HK-2 (cell line): ENCODE data around the gene SPTA1.
"Not testable (repeated sequence)": the region's sequence is repeated elsewhere in the genome, so short reads cannot be mapped to it uniquely, and the experiment has no call there.

Experiments used
- DNase-seq: peaks from one replicate; pipeline ENCODE4 v3.0.0-alpha.2; 2018; ENCODE audit not compliant: unreplicated experiment

SPTA1 gene

DNA sequence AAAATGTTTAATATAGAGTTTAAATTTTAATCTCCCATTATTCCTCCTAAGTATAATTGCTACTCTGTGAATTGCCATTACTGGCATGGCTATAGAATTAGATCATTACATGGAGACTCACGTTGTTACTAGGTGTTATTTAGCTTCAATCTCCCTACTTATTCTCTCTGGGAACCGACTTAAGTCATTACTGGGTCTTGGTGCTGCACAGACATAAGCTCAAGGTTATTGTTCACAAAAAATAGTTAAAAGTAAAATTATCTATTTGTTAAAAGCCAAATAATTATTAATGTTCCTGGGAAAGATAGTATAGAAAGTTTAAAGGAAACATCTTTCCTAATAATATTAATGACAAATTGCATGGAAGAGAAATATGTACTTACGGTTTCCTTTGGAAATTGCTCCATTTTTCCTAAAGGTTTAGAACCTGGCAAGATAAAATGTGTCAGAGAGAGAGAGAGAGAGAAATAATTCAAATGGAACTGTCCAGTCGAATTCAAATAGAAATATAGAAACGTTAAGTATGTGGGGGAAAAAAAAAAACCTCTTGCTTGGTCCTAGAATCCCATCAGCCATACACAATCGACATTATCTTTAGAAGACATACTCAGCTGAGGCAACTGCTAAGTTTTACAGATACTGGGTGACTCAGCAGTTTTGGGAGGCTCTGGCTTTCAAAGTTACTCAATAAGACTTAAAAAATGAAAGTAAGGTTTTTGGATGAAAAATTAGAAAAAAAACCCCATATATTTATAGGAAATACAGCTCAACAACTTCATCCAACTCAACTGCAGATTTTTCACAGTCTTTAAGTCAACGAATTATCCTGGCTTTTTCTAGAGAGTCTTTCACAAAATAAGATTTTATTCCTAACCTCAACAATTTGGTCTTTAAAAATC lies at the start of gene SPTA1:
Gene SPTA1, minus strand, starts transcription at position 605 of the 899 bp plus-strand sequence. Its CDS starts 198 bp downstream, at position 407.
- no peak for DNase-seq

DNA sequence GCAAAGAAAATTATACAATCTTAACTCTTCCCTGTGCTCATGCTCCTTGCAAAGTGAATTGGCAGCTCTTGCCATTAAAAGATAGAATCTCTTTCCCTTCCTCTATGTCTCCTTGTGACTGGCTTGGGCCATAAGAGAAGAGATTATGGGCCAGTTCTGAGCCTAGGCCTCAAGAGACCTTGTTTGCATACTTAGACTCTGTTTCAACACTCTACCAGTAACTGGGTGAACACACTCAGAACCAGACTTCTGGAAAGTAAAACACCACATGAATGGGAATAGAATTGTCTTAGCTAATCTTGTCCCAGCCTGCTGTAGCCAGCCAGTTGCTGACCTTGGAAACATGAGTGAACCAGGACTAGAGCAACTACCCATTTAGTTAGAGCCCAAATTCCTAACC lies 49.3 kb upstream of the SPTA1 start:
- DNase-seq: no peak

GRCh38 chr1:158732524-158732923 lies 46.0 kb upstream of the SPTA1 start:
- no peak for DNase-seq

DNA sequence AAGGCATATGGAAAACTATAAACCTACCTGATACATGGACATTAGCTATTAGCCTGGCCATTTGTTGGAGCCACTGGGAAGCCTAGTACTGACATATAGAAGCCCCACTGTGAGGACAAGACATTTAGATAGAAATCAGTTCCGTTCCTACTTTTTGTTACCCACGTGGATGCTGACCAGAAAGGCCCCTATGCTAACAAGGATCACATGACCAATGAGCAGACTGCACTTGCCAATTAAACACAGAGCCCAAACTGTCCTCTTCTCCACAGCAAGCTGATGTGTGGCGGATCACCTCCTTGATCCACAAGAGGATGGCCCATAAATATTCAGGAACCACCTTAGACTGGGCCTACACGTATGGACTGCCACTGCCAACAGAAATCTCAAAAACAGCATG lies 45.2 kb upstream of the SPTA1 start:
- DNase-seq: no peak

- DNase-seq: no peak
Observed at GRCh38 chr1:158730453-158730852, 43.9 kb upstream of the SPTA1 start.

DNA sequence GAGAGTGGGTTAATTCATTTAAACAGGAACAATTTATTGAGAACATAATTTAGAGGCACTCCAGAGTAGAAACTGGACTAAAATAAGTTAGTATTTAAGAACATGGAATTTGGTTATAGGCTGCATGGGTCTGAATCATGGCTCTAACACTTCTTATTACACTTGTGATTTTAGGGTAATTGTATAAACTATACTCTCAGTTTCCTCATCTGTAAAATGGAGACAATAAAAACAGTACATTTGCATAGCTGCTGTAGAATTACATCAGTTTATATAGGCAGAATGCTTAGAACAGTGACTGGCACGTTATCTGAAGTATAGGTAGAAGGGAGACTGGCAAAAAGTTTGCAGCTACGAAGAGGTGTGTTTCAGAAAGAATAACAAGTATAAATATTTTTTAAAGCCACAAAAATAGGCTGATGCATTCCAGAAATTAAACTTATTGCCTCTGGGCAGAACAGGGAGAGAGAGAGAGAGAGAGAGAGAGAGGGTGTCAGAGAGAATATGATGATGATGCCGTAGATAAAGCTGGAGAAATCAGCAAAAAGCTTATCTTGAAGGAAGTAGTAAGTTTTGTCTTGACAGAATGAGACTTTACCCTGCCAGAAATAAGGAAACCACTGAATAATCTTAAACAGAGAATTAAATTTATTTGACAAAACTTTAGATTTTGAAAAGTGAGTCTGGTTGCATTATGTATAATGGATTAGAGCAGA lies 42.2 kb upstream of the SPTA1 start:
- DNase-seq: no peak

DNA sequence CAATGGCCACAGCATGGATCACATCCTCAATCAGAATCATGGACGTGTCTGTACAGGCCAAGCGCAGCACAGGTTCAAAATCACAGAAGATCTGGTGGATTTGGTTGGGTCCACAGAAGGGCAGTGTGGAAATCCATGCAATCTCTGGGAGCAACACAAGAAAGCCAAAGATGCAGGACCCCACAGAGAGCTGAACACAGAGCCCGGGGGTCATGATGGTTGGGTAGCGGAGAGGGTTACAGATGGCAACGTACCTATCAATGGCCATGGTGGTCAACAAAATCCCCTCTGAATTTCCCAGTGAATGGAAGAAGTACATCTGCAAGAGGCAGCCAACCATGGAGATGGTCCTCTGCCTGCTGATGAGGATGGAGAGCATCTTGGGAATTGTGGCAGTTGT lies 37.9 kb upstream of the SPTA1 start:
- DNase-seq: no peak

- DNase-seq: no peak
Observed at GRCh38 chr1:158720620-158721019, 34.1 kb upstream of the SPTA1 start, which contains the start of gene OR6K3. Gene OR6K3 (minus strand): TSS chr1:158720720. CDS start chr1:158718115, 2,605 bp downstream.

- no peak for DNase-seq
Observed at GRCh38 chr1:158719664-158720063, 33.1 kb upstream of the SPTA1 start.

DNA sequence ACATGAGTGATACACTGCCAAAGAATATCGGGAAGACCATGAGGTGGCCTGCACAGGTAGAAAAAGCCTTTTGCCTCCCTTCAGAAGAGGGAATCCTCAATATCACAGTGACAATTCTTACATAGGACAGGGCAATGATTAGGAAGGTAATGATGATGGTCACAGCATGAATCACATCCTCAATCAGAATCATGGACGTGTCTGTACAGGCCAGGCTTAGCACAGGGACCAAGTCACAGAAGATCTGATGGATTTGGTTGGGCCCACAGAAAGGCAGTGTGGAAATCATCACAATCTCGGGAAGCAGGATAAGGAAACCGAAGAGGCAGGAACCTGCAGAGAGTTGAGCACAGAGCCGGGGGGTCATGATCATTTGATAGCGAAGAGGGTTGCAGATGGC lies 30.8 kb upstream of the SPTA1 start:
- no peak for DNase-seq

GRCh38 chr1:158716335-158716734 lies 29.8 kb upstream of the SPTA1 start:
- DNase-seq: no peak

GRCh38 chr1:158714754-158715153 lies 28.2 kb upstream of the SPTA1 start:
- DNase-seq: no peak

GRCh38 chr1:158711098-158711497 lies 24.6 kb upstream of the SPTA1 start:
- DNase-seq: no peak

DNA sequence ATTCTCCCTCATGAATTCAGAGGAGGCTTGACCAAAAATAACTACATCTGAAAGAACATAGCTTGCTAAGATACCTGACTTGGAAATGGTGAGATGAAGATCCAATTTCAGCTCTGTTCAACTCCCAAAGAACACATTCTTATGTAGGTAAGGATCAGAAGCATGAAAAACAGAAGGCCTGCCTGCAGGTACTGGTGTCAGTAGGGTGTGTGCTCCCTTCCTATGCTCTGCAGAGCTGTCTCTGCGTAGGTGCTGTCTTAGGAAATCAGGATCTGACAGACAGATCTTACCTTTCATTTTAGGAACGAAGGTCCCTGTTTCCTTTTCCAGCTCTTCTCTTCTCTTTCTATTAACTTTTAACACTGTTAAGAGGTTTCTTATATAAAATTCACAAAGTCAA lies 19.6 kb upstream of the SPTA1 start:
- no peak for DNase-seq

DNA sequence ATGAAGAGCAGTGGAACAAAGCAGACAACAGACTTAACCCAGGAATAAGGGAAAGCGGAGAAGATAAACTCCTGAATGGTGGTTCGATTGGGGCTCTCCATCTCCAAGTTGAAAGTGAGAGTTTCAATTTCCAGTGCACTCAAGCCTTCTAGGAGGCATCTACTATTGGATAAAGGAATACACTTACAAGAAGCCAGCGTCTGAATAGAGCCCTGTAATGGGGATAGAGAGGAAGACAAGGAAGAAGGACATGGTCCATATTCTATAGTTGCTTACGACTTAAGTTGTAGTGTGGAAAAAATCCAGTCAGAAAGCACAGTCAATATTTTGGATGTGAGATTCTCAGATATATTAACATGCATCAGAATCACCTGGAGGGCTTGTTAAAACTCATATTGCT lies 14.0 kb upstream of the SPTA1 start, which contains the start of gene OR6K2:
Gene OR6K2, minus strand, starts transcription at position 101 of the 400 bp plus-strand sequence. Its CDS starts 0 bp downstream, at position 101.
- DNase-seq: no peak

DNA sequence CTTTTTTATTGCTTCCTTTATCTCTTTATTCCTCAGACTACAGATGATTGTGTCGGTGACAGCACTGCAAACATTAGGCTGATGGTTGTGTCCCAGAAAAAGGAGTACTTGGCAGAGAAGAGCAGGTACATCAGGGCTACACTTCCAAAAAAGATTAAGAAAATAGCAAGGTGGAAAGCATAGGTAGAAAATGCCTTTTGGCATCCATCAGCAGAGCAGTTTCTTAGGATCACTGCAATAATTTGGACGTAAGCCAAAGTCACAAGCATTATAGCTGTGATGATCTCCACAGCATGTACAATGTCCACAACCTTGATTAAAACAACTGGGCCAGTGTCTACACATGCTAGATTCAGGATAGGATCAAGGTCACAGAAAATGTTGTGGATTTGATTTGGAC lies 8.1 kb upstream of the SPTA1 start:
- no peak for DNase-seq

DNA sequence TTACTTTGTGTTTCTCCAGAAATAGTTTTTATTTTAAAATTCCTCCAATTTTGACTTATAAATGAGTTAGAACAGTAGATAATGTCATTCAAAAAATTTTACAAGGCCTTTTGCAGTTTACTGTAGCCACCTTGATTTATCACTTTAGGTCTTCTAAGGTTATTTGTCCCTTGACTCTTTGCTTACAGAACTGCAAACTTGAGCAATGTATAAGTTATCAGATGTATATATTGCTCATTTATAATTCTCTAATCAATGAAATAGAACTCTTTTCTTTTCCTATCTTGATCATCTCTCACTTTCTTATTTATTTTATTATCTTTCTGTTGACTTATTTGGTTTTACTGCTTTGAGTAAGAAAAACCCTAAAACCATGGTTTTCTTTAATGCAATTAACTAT lies 5.8 kb upstream of the SPTA1 start:
- DNase-seq: no peak

- DNase-seq: no peak
Observed at GRCh38 chr1:158691907-158692306, 5.4 kb upstream of the SPTA1 start.

DNA sequence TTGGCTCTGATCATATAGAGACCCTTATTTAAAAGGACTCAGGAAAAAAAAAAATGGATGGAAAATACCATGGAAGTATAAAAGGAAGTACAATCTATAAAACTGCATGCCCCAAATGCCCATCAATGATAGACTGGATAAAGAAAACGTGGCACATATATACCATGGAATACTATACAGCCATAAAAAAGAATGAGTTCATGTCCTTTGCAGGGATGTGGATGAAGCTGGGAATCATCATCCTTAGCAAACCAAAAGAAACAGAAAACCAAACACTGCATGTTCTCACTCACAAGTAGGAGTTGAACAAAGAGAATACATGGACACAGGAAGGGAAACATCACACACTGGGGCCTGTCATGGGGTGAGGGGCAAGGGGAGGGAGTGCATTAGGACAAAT lies 4.6 kb upstream of the SPTA1 start:
- DNase-seq: not testable (repeated sequence)

DNA sequence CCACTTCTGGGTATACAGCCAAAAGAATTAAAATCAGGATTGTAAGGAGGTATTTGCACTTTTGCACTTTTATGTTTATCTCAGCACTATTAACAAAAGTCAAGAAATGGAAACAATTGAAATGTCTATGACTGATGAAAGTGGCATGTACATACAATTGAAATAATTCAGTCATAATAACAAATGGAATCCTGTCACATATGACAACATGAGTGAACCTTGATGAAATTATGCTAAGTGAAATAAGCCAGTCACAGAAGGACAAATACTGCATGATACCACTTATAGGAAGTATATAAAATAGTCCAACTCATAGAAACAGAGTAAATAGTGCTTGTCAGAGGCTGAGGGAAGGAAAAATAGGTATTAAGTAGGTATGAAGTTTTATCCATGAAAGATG lies 3.4 kb upstream of the SPTA1 start:
- no peak for DNase-seq

DNA sequence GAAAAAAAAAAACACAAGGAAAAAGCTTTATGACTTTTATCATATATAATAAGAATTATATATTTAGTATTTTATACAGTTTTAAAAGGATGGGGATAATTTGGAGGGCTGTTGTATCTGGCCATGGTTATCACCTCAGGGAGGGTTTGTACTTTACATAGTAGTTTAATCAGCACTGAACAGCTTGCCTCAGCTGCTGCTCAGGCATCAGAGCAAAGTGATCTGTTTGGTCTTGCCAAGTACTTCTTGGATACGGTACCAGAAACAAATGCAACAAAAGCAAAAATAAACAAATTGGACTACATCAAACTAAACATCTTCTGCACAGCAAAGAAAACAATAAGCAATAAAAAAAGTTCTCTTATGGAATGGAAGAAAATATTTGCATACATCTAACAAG lies 2.6 kb upstream of the SPTA1 start:
- no peak for DNase-seq

- not testable (repeated sequence) for DNase-seq
Observed at GRCh38 chr1:158688343-158688742, 1.8 kb upstream of the SPTA1 start.

- DNase-seq: no peak
Observed at GRCh38 chr1:158687037-158687436, 522 bp upstream of the SPTA1 start.
